Measurements from ENCODE around the gene PTK6.

DNA sequence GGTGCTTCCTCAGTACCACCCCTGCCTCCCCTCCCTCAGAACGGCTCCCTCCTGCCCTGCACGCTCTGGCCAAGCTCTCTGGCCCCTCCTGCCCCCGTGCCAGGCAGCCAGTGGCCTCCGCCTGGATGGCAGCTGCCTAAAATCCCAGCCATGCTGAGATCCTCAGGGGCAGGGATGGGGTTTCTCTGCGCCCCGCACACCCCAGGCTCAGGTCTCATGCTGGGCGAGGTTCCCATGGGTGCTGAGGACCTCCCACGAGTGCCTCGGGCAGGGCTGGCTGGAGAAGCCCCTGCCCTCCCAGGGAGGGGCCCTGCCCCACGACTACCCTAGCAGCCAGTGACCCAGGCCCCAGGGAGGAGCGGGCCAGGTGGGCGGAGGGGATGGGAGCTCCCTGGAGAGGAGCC, 2.7 kb downstream of the PTK6 start:
- no peak for TF ChIP-seq CTCF (IDR thresholded peaks at IDR 0.05; ENCODE audit: low read length)
- no peak for TF ChIP-seq EZH2 (IDR thresholded peaks at IDR 0.05; ENCODE audit: borderline replicate concordance, low read length)
